OCI-LY7 (cell line): Measurements from ENCODE around the gene NPIPB2.

Experiments used
- EZH2phosphoT487 ChIP-seq: fragments of 200-600 bp; sonication (generic); IDR thresholded peaks from 2 replicates; pipeline ENCODE4 v1.6.1; 2018; ENCODE audit warnings: low read depth, borderline replicate concordance, mild to moderate bottlenecking, mixed run types, antibody characterized with exemption, low read length, moderate library complexity, mixed read lengths
- TF ChIP-seq, protein P1 (sequence below): fragments of 200-600 bp; sonication (generic); conservative IDR thresholded peaks from 2 replicates; pipeline ENCODE4 v1.5.1; 2014; ENCODE audit warnings: mild to moderate bottlenecking, antibody characterized with exemption, low read length, moderate library complexity, mixed read lengths

DNA sequence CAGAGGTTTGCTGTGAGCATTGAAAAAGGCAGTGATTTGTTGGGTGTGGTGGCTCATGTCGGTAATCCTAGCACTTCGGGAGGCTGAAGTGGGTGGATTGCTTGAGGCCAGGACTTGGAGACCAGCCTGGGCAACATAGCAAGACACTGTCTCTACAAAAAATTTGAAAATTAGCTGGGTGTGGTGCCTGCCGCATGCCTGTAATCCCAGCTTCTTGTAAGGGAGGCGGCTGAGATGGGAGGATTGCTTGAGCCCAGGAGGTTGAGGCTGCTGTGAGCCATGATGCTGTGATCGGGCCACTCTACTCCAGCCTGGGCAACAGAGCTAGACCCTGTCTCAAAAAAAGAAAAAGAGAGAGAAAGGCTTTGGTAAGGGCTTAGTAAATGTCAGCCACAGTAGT lies 7.0 kb upstream of the NPIPB2 start:
- TF ChIP-seq, protein P1, sequence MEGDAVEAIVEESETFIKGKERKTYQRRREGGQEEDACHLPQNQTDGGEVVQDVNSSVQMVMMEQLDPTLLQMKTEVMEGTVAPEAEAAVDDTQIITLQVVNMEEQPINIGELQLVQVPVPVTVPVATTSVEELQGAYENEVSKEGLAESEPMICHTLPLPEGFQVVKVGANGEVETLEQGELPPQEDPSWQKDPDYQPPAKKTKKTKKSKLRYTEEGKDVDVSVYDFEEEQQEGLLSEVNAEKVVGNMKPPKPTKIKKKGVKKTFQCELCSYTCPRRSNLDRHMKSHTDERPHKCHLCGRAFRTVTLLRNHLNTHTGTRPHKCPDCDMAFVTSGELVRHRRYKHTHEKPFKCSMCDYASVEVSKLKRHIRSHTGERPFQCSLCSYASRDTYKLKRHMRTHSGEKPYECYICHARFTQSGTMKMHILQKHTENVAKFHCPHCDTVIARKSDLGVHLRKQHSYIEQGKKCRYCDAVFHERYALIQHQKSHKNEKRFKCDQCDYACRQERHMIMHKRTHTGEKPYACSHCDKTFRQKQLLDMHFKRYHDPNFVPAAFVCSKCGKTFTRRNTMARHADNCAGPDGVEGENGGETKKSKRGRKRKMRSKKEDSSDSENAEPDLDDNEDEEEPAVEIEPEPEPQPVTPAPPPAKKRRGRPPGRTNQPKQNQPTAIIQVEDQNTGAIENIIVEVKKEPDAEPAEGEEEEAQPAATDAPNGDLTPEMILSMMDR, result no peak
- TF ChIP-seq EZH2phosphoT487, result no peak
